WTC11 (cell line): ENCODE results near the gene MAPK11.

Experiments used
- ATF6 ChIP-seq: sonication (generic); formaldehyde crosslinking; IDR thresholded peaks from 2 replicates; pipeline ENCODE4 v1.8.1; 2023; ENCODE audit warnings: mild to moderate bottlenecking, missing genetic modification reagents
- E2F1 ChIP-seq: sonication (generic); formaldehyde crosslinking; IDR thresholded peaks from 2 replicates; pipeline ENCODE4 v1.8.0; 2022; ENCODE audit warnings: mild to moderate bottlenecking, missing genetic modification reagents
- EMX1 ChIP-seq: fragments of 250-450 bp; sonication (Bioruptor Pico); IDR thresholded peaks from 2 replicates; pipeline ENCODE4 v1.8.0; 2021; ENCODE audit warnings: mild to moderate bottlenecking
- ESRRA ChIP-seq: sonication (generic); formaldehyde crosslinking; IDR thresholded peaks from 2 replicates; pipeline ENCODE4 v1.8.1; 2022; ENCODE audit warnings: mild to moderate bottlenecking, missing genetic modification reagents, borderline replicate concordance
- JAZF1 ChIP-seq: fragments of 250-450 bp; sonication (Bioruptor Pico); IDR thresholded peaks from 2 replicates; pipeline ENCODE4 v1.9.0; 2021; ENCODE audit warnings: moderate library complexity, mild to moderate bottlenecking, inconsistent platforms
- RELA ChIP-seq: sonication (generic); formaldehyde crosslinking; IDR thresholded peaks from 2 replicates; pipeline ENCODE4 v1.8.1; 2022; ENCODE audit warnings: missing genetic modification reagents, mild to moderate bottlenecking, borderline replicate concordance
- TEAD4 ChIP-seq: sonication (generic); formaldehyde crosslinking; IDR thresholded peaks from 2 replicates; pipeline ENCODE4 v1.8.0; 2022; ENCODE audit warnings: mild to moderate bottlenecking, missing genetic modification reagents
- TP53 ChIP-seq: sonication (generic); formaldehyde crosslinking; IDR thresholded peaks from 2 replicates; pipeline ENCODE4 v1.8.1; 2023; ENCODE audit warnings: mild to moderate bottlenecking, missing genetic modification reagents
- ZNF121 ChIP-seq: sonication (generic); formaldehyde crosslinking; IDR thresholded peaks from 2 replicates; pipeline ENCODE4 v1.8.0; 2023; ENCODE audit warnings: missing genetic modification reagents
- ZSCAN18 ChIP-seq: fragments of 250-450 bp; sonication (Bioruptor Pico); IDR thresholded peaks from 2 replicates; pipeline ENCODE4 v2.1.2; 2022; ENCODE audit warnings: mild to moderate bottlenecking, moderate library complexity
- TF ChIP-seq, protein P1 (sequence below): sonication (generic); formaldehyde crosslinking; IDR thresholded peaks from 2 replicates; pipeline ENCODE4 v1.8.0; 2022; ENCODE audit warnings: mild to moderate bottlenecking, missing genetic modification reagents
- TF ChIP-seq, protein P2 (sequence below): fragments of 250-450 bp; sonication (Bioruptor Pico); conservative IDR thresholded peaks from 2 replicates; pipeline ENCODE4 v1.9.0; 2021; ENCODE audit warnings: mild to moderate bottlenecking
- TF ChIP-seq, protein P3 (sequence below): fragments of 200-600 bp; IDR thresholded peaks from 2 replicates; pipeline ENCODE4 v1.8.0; 2022; ENCODE audit warnings: antibody characterized with exemption
- TF ChIP-seq, protein P4 (sequence below): sonication (generic); formaldehyde crosslinking; IDR thresholded peaks from 2 replicates; pipeline ENCODE4 v1.8.0; 2022; ENCODE audit warnings: mild to moderate bottlenecking, missing genetic modification reagents

GRCh38 chr22:50287731-50288130 lies 17.6 kb upstream of the MAPK11 start:
- TF ChIP-seq, protein P1, sequence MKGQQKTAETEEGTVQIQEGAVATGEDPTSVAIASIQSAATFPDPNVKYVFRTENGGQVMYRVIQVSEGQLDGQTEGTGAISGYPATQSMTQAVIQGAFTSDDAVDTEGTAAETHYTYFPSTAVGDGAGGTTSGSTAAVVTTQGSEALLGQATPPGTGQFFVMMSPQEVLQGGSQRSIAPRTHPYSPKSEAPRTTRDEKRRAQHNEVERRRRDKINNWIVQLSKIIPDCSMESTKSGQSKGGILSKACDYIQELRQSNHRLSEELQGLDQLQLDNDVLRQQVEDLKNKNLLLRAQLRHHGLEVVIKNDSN: no peak
- no peak for TF ChIP-seq RELA (CRISPR knock-in tag)
- TF ChIP-seq, protein P2, sequence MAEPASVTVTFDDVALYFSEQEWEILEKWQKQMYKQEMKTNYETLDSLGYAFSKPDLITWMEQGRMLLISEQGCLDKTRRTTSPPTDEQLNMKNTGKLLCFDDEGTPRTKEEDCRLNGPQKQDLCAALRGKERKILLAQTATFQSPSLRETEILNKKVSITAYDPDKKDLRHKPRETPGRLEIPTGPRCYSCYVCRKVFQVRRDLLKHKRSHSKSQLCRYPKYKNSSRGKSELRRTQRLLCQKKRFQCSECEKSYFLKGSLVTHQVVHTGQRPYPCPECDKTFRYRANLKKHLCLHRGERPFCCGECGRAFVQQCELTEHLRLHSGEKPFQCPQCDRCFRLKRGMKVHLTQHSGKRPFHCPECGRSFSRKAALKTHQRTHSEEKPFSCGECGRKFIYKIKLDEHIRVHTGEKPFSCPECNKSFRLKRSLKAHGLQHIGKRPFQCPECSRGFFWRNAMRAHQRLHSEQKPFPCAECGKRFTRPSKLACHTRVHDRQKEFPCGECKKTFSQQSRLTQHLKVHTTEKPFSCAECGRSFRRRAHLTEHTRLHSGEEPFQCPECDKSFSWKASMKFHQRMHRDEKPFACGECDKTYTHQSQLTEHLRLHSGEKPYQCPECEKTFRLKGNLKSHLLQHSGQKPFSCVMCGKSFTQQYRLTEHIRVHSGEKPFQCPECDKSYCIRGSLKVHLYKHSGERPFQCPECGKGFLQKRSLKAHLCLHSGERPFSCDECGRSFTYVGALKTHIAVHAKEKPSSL (CRISPR knock-in tag): no peak
- TF ChIP-seq EMX1 (CRISPR knock-in tag): no peak
- TF ChIP-seq, protein P3, sequence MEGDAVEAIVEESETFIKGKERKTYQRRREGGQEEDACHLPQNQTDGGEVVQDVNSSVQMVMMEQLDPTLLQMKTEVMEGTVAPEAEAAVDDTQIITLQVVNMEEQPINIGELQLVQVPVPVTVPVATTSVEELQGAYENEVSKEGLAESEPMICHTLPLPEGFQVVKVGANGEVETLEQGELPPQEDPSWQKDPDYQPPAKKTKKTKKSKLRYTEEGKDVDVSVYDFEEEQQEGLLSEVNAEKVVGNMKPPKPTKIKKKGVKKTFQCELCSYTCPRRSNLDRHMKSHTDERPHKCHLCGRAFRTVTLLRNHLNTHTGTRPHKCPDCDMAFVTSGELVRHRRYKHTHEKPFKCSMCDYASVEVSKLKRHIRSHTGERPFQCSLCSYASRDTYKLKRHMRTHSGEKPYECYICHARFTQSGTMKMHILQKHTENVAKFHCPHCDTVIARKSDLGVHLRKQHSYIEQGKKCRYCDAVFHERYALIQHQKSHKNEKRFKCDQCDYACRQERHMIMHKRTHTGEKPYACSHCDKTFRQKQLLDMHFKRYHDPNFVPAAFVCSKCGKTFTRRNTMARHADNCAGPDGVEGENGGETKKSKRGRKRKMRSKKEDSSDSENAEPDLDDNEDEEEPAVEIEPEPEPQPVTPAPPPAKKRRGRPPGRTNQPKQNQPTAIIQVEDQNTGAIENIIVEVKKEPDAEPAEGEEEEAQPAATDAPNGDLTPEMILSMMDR: no peak
- TF ChIP-seq JAZF1 (CRISPR knock-in tag): no peak
- TF ChIP-seq, protein P4, sequence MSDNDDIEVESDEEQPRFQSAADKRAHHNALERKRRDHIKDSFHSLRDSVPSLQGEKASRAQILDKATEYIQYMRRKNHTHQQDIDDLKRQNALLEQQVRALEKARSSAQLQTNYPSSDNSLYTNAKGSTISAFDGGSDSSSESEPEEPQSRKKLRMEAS (CRISPR knock-in tag): no peak
- no peak for TF ChIP-seq TEAD4
- TF ChIP-seq TP53 (CRISPR knock-in tag): no peak
- TF ChIP-seq ATF6: no peak
- TF ChIP-seq E2F1 (CRISPR knock-in tag): no peak
- TF ChIP-seq ESRRA (CRISPR knock-in tag): no peak
- TF ChIP-seq ZSCAN18 (CRISPR knock-in tag): no peak
- no peak for TF ChIP-seq ZNF121 (CRISPR knock-in tag)
